ENCODE measurements around the gene DCTN1.
A peak's percentile ranks its signal among the peaks of the same experiment; 100 is the strongest.
"Not testable (repeated sequence)": the region's sequence is repeated elsewhere in the genome, so short reads cannot be mapped to it uniquely, and the experiment has no call there.

Gene DCTN1

DNA sequence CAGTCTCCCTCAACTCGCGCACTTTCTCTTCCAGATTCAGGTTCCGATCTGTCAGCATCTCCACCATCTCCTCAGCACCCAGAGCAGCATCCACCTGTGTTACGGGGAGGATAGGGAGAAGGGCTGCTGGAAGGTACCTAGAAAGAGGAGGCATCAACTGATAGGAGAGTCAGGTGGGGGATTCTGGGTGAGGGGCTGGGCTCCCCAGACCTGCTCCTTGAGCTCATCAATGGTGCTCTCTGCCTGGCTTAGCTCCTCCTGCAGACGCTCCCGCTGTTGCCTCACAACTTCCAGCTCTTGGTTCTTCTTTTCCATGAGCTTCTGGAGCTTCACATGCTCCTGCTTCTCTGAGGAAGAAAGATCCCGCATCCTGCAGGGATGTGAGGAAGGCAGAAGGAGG lies 10.1 kb downstream of the DCTN1 start:
- no peak for DNase-seq (ENCODE audit: low spot score)

DNA sequence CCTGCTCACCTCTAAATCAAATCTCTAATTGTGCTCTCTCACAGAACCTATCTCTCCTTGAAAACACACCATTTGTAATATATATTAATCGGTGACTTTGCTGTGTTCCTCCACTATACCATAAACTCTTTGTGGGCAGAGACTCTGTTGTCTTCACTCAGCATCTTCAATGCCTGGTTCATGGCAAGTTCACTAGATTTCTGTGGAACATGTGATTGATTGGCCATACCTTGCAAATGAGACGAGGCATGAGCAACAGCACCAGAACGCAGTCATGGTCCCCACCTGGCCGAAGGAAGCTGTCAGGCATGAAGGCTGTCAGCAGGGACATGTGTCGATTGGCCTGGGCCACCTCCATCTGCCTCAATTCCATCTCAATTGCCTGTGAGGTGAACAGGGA lies 11.6 kb downstream of the DCTN1 start:
- DNase-seq (ENCODE audit: low spot score) = no peak

DNA sequence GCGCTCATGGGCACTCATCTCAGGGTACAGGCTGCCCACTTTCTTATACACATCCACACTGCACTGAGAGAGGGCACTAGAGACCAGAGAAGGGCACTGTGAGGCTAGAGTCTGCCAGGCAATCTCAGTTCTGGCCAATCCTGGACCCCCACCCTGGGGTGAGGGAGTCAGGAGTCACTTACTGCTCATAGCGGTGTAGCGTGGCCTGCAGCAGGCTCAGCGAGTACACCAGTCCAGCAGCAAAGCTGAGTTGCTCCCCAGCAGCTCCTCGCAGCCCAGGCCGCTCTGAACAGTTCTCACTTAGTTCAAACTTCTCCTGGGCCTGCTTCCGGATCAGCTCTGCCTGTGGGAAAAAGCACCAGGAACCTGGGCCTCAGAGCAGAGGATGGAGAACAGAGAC lies 12.3 kb downstream of the DCTN1 start:
- no peak for DNase-seq (ENCODE audit: low spot score)

DNA sequence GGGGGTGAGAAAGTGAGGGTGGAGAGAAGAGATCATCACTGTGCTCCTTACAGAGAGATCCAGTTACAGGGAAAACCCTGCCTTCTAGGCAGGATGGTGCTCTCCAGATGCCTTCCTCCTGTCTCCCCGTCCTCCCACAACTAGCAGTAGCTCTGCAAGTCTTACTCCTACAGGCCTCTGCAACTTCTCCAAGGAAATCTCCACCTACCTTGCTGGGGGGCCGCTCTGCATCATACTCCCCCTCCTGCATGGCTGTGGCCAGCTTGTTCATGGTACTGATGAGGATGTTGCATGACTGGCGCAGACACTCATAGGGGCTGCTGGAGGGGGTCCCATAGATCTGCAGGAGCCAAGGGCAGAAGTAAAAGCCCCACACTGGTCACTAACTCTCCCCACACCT lies 14.1 kb downstream of the DCTN1 start:
- no peak for DNase-seq (ENCODE audit: low spot score)

DNA sequence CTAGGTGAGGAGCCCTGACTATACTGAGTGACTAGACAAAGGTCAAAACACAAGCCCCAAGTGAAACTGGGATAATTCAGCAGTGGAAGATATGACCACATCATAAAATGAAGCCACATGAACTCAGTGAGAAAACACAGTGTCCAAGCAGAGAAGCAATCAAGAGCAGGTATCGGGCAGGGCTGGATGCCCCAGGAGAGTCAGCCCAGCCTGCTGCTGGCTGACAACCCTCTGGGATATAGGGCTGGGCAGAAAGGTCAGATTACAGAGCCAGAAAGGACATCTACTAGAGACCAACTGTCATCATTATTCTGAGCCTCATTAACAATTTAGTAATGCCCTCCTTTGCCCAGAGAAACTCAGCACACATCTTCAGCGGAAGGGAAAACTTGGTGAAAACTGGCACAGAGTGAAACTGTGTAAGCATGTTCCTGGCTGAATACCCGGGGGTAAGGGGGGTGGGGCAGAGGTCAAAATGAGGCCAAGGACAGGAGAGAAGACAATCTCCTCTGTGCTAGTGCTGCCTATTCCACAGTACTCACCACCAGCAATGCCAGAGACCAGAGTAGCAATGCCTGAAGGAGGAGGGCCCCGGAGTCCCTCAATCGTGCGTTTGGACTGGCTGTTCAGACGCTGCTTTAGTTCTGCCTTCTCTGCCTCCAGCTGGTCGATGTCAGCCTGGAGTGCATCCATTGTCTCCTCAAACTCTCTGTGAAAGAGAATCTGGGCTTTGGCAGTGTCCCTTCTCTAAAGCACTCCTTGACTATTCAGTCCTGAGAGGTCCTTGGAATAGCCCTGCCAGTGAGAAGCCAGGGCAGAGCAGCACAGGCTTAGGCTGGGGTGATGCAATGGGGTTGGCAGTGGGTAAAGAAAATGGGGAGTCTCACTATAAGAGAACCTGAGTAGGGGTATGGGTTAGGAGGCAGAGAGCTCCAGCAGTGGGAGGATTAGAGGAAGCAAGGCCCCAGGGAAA lies 15.3 kb downstream of the DCTN1 start:
- no peak for DNase-seq (ENCODE audit: low spot score)

DNA sequence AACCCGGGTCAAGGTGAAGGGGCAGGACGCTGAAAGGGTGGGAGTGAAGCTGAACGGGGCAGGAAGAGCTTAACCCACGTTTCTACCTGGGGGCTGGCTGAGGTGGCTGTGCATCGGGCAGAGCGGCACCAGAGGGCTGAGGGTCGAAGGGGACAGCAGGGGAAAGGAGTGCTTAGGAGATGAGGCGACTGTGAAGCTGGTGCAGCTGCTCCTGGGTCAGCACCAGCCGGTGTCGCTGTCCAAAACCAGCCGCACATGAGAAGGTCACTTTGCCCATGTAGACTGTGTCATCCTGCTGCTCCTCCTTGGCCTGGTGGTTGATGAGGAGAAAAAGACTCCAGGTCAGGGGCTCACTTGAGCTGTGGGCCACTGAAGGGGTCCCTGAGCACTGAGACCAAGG lies 18.8 kb downstream of the DCTN1 start:
- no peak for DNase-seq (ENCODE audit: low spot score)

DNA sequence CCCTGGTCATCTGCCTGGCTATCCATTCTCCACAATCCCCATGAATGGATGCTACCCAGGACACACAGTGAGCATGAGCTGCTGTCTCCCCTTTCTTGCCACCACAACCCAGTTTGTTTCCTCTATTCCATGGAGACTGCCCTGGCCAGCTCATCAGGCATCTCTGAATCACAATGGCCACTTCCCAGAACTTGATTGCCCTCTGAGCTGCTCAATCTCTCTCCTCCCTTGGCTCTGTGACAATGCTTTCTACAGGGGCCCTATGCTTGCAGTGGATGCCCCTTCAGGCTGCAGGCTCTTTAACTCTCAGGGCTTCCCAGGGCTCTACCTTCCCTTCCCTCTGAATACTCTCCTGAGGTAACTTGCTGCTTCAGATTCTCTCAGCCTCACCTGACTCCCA lies 22.5 kb downstream of the DCTN1 start:
- no peak for DNase-seq (ENCODE audit: low spot score)

DNA sequence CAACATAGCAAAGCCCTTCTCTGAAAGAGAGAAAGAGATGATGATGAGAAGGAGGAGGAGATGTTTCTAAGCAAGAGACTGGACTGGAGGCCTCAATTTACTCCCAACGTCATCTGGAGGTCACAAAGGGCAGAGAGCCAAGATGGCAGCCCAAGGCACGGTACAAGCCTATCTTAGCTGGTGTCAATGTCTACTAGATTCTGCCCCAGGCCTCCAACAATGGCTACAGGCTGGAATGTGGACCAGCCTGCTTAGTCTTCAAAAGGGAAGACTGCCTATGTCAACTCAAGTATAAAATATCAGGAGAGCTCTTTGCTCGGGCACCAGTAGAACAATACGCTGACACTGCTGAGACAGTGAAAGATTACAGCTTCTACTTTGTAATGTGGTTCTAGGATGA lies 30.2 kb downstream of the DCTN1 start:
- no peak for DNase-seq (ENCODE audit: low spot score)

DNA sequence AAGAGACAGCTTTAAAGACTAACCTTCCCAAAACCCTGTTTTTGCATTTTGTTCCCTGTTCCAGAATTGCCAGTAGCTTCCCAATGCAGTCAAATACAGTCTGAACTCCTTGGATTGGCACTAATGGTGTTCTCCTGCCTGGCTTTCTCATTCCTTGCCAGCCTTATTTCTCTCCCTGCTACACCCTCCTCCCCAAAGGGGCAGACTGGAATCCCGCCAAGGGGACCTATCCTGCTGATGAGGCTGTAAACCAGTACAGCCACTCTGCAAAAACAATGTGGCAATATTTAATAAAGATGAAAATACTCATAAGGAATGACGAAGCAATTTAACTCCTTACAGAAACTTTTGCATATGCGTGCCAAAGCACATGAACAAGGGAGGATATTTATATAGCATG lies 32.4 kb downstream of the DCTN1 start:
- no peak for DNase-seq (ENCODE audit: low spot score)

DNA sequence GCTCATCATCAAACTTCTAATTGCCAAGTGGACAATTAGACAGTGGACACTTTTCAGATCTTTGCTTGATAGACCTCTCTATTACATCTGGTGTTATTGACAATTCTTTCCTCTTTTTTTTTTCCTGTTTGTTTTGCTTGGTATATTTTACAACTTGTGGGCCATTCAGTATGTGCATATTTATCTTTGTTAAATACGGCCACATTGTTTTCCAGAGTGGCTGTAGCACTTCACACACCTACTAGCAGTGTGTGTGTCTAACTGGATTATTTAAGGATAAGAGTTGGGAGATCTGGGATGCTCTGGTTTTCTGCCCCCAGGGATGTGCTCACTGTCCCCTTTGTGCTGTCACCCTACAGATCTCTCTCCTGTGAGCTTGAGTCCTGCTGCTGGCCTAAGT lies 32.8 kb downstream of the DCTN1 start:
- DNase-seq (ENCODE audit: low spot score) = no peak

DNA sequence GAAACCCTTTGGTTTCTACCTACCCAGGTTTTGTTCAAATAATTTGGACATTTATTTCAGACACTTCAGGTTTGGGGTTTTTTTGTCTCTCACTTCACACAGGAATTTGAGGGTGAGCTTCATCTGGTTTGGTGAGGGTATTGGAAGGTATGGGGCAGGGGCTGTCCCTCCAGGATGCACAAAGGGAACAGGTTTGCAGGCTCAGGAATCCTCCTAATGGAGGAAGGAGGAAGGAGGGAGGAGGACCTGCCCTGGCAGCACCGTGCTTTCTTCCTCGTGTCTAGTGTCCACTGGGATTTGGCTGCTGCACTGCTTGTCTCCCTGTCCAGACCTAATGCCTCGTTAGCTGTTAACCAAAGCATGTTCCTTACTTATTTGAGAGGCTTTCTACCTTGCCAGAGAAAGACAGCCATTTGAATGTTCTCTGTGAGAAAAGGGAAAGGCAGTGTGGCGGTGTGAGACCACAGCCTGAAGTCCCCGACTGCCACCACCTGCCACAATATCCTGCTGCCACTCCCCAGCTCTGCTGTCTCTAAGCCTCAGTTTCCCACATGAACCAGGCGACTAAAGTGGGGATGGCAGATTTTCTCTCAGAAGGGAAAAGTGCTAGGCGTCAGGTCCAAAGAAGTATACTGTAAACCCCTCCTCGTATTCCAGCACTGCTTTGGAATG lies 34.7 kb downstream of the DCTN1 start:
- DNase-seq (ENCODE audit: low spot score) = no peak

DNA sequence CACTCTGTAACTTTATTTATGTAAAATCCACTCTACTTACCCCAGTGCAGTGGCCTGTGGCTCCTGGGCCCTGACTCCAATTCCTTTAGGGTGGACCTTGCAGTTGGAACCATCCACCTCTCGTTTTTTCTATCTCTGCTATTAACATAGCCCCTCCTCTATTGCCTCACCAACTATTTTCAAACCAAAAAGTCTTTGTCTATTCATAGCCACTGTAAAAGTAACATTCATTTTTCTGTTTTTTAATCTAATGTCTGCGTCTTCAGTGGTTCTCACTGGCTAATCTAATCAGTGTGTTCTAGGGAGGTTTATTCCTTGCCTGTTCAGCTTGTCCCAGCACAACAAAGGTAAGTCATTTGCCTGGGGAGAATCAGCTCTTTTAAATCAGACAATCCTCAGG lies 36.8 kb downstream of the DCTN1 start, which contains the start of gene SLC4A5:
Gene SLC4A5, minus strand, starts transcription at position 101 of the 400 bp plus-strand sequence. CDS start 28,393 bp downstream, outside the sequence.
- DNase-seq (ENCODE audit: low spot score) = no peak

DNA sequence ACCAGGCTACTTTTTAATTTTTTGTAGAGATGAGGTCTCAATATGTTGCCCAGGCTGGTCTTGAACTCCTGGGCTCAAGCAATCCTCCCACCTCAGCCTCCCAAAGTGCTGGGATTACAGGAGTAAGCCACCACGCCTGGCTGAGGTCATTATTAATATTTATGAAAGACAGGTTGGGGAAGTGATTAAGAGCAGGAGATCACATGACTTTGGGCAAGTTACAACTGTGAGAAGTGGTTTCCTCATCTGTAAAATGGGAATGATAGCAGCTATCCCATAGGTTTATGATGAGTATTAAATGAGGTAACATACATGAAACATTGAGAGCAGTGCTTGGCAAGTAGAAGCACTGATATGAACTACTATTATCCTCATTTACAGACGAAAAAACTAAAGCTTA lies 43.9 kb downstream of the DCTN1 start:
- not testable (repeated sequence) for DNase-seq (ENCODE audit: low spot score)

DNA sequence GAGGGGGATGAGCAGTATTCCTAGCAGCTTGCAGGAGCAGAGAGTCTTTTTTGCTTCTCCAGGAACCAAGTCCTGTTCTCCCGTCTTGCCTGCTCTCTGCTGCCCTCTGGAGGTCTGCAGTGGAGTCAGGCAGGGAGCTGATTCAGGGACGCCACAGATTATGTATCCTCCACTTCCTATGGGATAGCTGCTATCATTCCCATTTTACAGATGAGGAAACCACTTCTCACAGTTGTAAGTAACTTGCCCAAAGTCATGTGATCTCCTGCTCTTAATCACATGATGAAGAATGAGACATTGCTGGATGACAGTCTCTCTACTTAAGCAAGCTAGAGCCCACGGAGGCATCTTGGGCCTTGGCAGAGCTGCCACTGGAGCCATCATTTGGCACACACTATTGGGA lies 45.2 kb downstream of the DCTN1 start:
- peak; percentile 69 for DNase-seq (ENCODE audit: low spot score)

DNA sequence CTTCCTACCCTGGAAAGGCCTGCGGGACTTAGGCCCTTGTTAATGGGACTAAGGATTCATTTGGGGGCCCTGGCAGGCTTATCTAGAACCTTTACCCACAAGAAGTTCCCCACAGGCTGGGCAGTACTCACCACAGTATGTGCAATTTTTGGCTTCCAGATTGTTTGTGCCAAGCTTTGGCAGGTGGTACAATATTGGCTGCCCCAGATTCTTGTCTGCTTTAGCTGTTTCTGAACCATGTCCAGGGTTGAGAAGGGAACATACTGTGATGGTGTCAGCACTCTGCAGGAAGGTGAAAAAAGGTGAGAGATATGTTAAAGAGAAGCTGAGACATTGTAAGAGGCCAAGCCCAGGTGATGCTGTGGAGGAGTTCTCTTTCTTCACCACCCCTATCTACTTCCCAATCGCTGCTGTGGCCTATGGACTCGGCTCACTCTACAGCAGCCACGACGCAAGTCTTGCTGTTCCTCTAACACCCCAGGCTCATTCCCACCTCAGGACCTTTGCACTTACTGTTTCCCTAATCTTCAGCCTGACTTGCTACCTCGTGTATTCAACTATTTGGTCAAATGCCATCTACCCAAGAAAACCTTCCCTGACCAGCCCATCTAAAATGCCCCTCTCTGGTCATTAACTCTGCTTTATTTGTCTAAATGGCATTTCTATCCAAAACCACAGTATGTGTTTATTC lies 46.1 kb downstream of the DCTN1 start:
- DNase-seq (ENCODE audit: low spot score) = no peak

DNA sequence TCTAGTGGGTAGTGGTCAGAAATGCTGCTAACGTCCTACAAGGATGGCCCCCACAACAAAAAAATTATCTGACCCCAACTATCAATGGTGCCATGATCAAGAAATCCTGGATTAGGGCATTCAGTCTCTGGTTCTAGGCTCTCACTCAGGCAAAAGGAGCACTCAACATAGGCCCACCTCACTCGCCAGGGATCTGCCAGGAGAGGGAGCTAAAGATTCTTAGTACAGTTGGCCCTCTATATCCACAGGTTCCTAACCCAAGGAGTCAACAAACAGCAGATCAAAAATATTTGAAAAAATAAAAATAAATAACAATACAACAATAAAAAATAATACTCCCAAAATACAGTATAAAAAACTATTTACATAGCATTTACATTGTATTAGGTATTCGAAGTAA lies 46.9 kb downstream of the DCTN1 start:
- DNase-seq (ENCODE audit: low spot score) = no peak

DNA sequence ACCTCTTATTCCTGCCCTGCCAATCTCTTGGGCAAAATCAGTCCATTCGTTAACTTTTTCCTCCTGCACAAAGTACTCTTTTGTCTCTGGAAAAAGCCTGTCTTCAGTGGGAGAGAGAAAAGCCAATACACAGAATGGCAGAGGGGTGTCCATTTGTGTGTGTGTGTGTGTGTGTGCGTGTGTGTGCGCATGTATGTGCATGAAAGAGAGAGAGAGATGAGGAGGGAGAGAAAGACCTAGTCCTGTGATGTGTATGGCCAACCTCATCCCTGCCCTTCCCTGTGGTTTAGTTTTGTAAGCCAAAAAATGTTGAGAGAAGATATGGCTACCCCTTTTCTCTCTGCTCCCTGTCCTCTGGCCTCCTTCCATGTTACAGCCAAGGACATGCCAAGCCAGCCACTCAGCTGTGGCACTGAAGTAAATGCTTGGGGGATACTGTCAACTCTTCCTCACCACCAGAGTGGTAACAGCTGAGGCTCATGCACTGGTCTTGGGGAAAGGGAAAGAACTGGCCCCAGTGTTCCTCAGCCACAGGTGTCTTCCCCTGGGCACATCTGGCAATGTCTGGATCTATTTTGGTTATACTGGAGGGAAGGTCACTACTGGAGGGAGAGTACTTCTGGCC lies 47.4 kb downstream of the DCTN1 start:
- no peak for DNase-seq (ENCODE audit: low spot score)

DNA sequence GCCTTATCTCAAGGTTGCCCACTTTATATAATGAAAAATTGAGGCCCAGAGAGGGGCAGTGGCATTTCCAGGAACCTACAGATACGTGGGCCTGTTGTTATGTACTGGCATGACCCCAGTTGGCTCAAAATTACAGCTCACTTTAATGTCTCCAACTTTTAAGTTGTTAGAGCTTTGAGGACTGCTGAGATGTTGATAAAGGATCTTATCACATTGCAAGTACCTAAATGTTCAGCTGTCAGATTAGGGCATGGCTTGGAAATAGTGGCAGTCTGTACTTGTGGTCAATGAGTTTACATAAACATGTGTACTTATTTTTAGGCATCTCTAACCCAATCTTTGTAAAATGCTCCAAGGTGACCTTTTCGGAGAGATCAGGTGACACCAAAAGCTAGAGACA lies 51.5 kb downstream of the DCTN1 start:
- DNase-seq (ENCODE audit: low spot score) = no peak

DNA sequence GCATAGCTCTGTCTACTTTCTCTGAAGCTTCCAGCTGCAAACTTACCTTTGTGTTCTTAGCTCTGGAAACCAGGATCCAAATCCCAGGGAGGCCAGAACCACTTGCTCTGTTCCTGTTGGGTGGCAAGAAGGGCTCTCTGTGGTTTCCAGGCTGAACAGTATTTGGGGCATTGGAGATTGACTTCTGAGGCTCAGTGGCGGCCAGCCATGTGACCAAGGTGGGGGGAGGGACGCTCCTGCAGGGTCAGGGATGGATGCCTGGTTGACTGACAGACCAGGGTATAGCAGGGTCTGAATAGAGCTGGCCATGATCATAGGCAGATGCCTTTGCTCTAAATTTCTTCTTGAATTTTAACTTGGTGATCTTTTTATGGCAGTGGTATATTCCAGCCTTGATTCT lies 52.0 kb downstream of the DCTN1 start:
- DNase-seq (ENCODE audit: low spot score) = no peak

DNA sequence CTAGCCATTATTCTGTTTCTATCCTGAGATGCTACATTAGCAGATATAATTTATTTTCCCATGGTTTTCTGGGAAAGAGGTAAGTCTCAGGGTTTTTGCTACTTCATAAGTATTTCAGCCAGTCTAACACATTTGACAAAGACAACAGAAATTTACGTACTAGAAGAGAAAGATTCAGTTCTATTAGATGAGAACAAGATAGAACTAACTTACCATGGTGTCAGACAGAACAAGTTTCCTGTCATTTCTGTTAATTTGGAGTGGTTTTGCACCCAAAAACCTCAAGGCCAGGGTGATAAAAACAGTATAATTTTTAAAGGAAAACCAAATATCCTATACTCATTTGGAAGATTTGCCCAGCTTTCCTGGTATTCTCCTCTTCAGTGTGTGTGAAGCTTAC lies 52.5 kb downstream of the DCTN1 start:
- no peak for DNase-seq (ENCODE audit: low spot score)

DNA sequence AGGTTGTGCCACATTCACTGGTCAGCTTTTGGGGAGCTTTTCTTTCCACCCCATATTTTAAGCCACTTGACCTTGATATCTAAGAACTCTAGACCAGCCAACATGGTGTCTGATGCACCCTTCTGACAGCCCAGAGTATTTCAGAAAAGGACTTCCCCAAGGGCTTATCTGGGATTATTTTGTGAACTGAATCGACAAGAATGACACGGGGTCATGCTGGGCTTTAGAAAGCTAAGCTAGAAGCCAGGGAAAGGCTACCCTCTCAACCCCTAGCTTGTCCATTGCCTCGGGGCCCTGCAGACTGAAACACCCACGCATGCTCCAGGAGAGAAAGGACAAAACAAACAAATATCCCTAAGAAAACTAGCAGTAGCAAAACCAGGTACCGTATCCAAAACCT lies 52.9 kb downstream of the DCTN1 start:
- DNase-seq (ENCODE audit: low spot score) = no peak

DNA sequence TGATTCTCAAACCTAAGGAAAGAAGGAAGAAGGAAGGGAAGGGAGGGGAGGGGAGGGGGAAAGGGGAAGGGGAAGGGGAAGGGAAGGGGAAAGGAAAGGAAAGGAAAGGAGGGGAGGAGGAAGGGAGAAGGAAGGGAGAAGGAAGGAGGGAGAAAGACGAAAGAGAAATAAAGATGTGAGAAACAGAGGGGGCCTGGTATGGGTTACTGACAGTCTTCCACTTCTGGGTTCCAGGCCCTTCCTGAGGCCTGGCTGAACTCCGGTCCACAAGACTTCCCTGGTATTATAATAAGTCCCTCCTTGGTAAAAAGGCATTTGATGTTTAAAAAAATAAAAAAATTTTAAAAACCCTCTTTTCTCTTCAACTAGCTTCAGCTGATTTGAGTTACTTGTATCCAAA lies 54.3 kb downstream of the DCTN1 start:
- no peak for DNase-seq (ENCODE audit: low spot score)

Measured in COLO829 (cell line).